Activated T-helper 9 cell treated with anti-CD3 and anti-CD28 coated beads, Interleukin-2, amount 50 U/mL, for 16 hours (primary cell): ENCODE measurements around the gene MAGI2.

Experiments
- DNase-seq: peaks from one replicate; pipeline ENCODE4 v3.0.0-alpha.2; 2020; ENCODE audit warnings: low read depth

MAGI2 gene

GRCh38 chr7:78407031-78407430 is 1046.4 kb downstream of the MAGI2 start:
- no peak for DNase-seq

GRCh38 chr7:78406531-78406930 is 1046.9 kb downstream of the MAGI2 start:
- no peak for DNase-seq

- DNase-seq = no peak
Observed at GRCh38 chr7:78402096-78402495, 1051.4 kb downstream of the MAGI2 start.

- no peak for DNase-seq
Observed at GRCh38 chr7:78400038-78400437, 1053.4 kb downstream of the MAGI2 start.

GRCh38 chr7:78399033-78399769 is 1054.3 kb downstream of the MAGI2 start:
- DNase-seq = no peak

GRCh38 chr7:78398576-78398975 is 1054.9 kb downstream of the MAGI2 start:
- no peak for DNase-seq

GRCh38 chr7:78398081-78398480 is 1055.4 kb downstream of the MAGI2 start:
- DNase-seq = no peak

GRCh38 chr7:78396210-78396609 is 1057.3 kb downstream of the MAGI2 start:
- DNase-seq = no peak

GRCh38 chr7:78395298-78396036 is 1058.0 kb downstream of the MAGI2 start:
- DNase-seq = no peak

- DNase-seq = no peak
Observed at GRCh38 chr7:78389022-78389421, 1064.4 kb downstream of the MAGI2 start.

- DNase-seq = no peak
Observed at GRCh38 chr7:78386520-78386919, 1066.9 kb downstream of the MAGI2 start.

- no peak for DNase-seq
Observed at GRCh38 chr7:78383096-78383880, 1070.2 kb downstream of the MAGI2 start.

GRCh38 chr7:78379148-78379547 is 1074.3 kb downstream of the MAGI2 start:
- no peak for DNase-seq

GRCh38 chr7:78377532-78377931 is 1075.9 kb downstream of the MAGI2 start:
- DNase-seq = no peak

GRCh38 chr7:78370936-78371335 is 1082.5 kb downstream of the MAGI2 start:
- no peak for DNase-seq

GRCh38 chr7:78368771-78369170 is 1084.7 kb downstream of the MAGI2 start:
- no peak for DNase-seq

GRCh38 chr7:78367280-78367773 is 1086.1 kb downstream of the MAGI2 start:
- DNase-seq = no peak

GRCh38 chr7:78363866-78364265 is 1089.6 kb downstream of the MAGI2 start:
- DNase-seq = no peak

- no peak for DNase-seq
Observed at GRCh38 chr7:78359836-78360235, 1093.6 kb downstream of the MAGI2 start.

GRCh38 chr7:78357709-78358108 is 1095.8 kb downstream of the MAGI2 start:
- DNase-seq = no peak

GRCh38 chr7:78355834-78356233 is 1097.6 kb downstream of the MAGI2 start:
- no peak for DNase-seq

GRCh38 chr7:78350926-78351325 is 1102.5 kb downstream of the MAGI2 start:
- no peak for DNase-seq

- DNase-seq = no peak
Observed at GRCh38 chr7:78350391-78350790, 1103.1 kb downstream of the MAGI2 start.
